Measurements from ENCODE around the gene DDR2.

DNA sequence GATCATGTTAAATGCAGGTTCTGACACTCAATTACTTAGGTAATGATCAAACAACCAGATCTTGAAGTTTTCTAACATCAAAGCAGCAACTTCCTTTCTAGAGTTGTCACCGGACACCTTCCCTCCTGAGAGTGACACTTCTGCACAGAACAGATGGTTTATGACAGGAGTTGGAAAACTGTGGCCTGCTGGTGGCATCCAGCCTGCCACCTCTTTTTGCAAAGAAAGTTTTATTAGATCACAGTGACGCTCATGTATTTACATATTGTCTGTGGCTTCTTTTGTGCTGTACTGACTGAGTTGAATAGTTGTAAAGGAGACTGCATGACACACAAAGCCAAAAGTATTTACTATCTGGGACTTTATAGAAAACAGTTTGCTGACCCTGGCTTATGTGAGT lies 28.3 kb downstream of the DDR2 start:
- TF ChIP-seq, protein P1, sequence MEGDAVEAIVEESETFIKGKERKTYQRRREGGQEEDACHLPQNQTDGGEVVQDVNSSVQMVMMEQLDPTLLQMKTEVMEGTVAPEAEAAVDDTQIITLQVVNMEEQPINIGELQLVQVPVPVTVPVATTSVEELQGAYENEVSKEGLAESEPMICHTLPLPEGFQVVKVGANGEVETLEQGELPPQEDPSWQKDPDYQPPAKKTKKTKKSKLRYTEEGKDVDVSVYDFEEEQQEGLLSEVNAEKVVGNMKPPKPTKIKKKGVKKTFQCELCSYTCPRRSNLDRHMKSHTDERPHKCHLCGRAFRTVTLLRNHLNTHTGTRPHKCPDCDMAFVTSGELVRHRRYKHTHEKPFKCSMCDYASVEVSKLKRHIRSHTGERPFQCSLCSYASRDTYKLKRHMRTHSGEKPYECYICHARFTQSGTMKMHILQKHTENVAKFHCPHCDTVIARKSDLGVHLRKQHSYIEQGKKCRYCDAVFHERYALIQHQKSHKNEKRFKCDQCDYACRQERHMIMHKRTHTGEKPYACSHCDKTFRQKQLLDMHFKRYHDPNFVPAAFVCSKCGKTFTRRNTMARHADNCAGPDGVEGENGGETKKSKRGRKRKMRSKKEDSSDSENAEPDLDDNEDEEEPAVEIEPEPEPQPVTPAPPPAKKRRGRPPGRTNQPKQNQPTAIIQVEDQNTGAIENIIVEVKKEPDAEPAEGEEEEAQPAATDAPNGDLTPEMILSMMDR (IDR thresholded peaks at IDR 0.05) = no peak
- TF ChIP-seq EZH2phosphoT487 (IDR thresholded peaks at IDR 0.05) (no peak), EZH2 (IDR thresholded peaks at IDR 0.05) (no peak)
